ENCODE results near the gene PLA2G6.

DNA sequence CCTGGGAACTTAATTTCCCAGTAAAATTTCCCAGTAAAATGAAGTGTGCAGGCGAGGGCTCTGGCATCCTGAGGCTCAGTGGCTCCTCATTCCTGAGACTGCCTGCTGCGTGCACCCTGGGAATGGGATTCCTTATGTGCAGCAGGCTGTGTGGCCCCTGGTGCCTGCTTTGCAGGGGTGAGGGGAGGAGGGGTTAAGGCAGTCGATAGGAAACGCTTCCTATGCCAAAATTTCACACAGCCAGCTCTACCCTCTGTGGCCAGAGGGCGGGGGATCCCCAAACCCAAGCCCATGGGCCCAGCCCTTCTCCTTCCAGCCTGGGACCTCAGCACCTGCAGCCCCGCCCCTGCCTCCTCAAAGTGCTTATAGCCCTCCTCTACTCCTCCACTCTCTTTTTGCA is 59.0 kb downstream of the PLA2G6 start:
- TF ChIP-seq POU2F2 (IDR thresholded peaks at IDR 0.05; ENCODE audit: low read depth, low read length), result no peak
- TF ChIP-seq POLR2A (IDR thresholded peaks at IDR 0.05; ENCODE audit: low read depth, low read length), result no peak
- no peak for TF ChIP-seq POLR2AphosphoS5 (IDR thresholded peaks at IDR 0.05; ENCODE audit: low read depth, low read length)
